Mesothelial cell of epicardium (in vitro differentiated cells): ENCODE results near the gene SYCN. TPM values are rescaled to one million over a fixed set of nuclear protein-coding genes. Genes with fewer than 3 reads are reported as not detected.

Experiments
- DNase-seq, 2 experiments: peaks; one replicate each; pipeline ENCODE4 v3.0.0; 2021; ENCODE audit warnings: low spot score in 2 of 2; ENCODE audit not compliant: unreplicated experiment in 2 of 2
- H3K27ac Mint-ChIP-seq: 2 replicates; pipeline ENCODE4 v1.8.0; 2021; ENCODE audit warnings: mixed read lengths
- H3K27me3 Mint-ChIP-seq: 2 replicates; pipeline ENCODE4 v1.8.0; 2021; ENCODE audit warnings: low read depth, mixed read lengths
- H3K36me3 Mint-ChIP-seq: 2 replicates; pipeline ENCODE4 v1.8.0; 2021; ENCODE audit warnings: mixed read lengths
- H3K4me1 Mint-ChIP-seq: 2 replicates; pipeline ENCODE4 v1.8.0; 2021; ENCODE audit warnings: mixed read lengths
- H3K4me3 Mint-ChIP-seq: 2 replicates; pipeline ENCODE4 v1.8.0; 2021; ENCODE audit warnings: mild to moderate bottlenecking, moderate library complexity, mixed read lengths
- H3K9me3 Mint-ChIP-seq: 2 replicates; pipeline ENCODE4 v1.8.0; 2021; ENCODE audit warnings: mixed read lengths
- total RNA-seq: library from RNA; stranded (reverse); gene quantifications from 3 replicates; pipeline ENCODE4 v1.2.1, GENCODE V29; 2021
- TF ChIP-seq, protein P1 (sequence below): fragments of 200-600 bp; sonication (generic); IDR thresholded peaks from one replicate; pipeline ENCODE4 v1.5.0; 2021; ENCODE audit warnings: antibody characterized with exemption; ENCODE audit not compliant: unreplicated experiment

SYCN gene
- total RNA-seq, 1 donor from 2014 or later: not detected

- TF ChIP-seq, protein P1, sequence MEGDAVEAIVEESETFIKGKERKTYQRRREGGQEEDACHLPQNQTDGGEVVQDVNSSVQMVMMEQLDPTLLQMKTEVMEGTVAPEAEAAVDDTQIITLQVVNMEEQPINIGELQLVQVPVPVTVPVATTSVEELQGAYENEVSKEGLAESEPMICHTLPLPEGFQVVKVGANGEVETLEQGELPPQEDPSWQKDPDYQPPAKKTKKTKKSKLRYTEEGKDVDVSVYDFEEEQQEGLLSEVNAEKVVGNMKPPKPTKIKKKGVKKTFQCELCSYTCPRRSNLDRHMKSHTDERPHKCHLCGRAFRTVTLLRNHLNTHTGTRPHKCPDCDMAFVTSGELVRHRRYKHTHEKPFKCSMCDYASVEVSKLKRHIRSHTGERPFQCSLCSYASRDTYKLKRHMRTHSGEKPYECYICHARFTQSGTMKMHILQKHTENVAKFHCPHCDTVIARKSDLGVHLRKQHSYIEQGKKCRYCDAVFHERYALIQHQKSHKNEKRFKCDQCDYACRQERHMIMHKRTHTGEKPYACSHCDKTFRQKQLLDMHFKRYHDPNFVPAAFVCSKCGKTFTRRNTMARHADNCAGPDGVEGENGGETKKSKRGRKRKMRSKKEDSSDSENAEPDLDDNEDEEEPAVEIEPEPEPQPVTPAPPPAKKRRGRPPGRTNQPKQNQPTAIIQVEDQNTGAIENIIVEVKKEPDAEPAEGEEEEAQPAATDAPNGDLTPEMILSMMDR: no peak
- no peaks in the 10 kb centered on the region for H3K9me3 Mint-ChIP-seq
- peaks cover 40% of the 10 kb centered on the region for H3K27me3 Mint-ChIP-seq
- no peaks in the 10 kb centered on the region for H3K36me3 Mint-ChIP-seq
- no peak overlapping the region for H3K4me3 Mint-ChIP-seq
- H3K27ac Mint-ChIP-seq: no peak overlapping the region
- H3K4me1 Mint-ChIP-seq: peaks cover 6% of the 10 kb centered on the region
- no peak for DNase-seq
These were observed 36.4 kb upstream of the SYCN start for GRCh38 chr19:39240421-39240820.

- peaks cover 6% of the 10 kb centered on the region for H3K4me1 Mint-ChIP-seq
- DNase-seq: no peak
- no peaks in the 10 kb centered on the region for H3K36me3 Mint-ChIP-seq
- TF ChIP-seq, protein P1: no peak
- H3K4me3 Mint-ChIP-seq: no peak overlapping the region
- no peak overlapping the region for H3K27ac Mint-ChIP-seq
- H3K9me3 Mint-ChIP-seq: no peaks in the 10 kb centered on the region
- H3K27me3 Mint-ChIP-seq: peaks cover 36% of the 10 kb centered on the region
These were observed 34.9 kb upstream of the SYCN start for GRCh38 chr19:39238944-39239343.

DNA sequence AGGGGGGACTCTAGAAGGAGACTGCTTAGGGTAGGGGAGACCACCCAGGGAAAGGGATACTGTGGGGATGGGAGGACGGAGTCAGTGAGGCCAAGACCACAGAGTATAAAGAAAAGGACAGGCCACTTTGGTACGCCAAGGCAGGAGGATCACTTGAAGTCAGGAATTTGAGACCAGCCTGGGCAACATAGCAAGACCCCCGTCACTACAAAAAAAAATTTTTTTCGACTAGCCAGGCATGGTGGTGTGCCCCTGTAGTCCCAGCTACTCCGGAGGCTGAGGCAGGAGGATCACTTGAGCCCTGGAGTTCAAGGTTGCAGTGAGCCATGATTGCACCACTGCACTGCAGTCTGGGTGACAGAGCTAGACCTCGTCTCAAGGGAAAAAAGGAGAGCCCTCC is 34.1 kb upstream of the SYCN start:
- DNase-seq: no peak
- Mint-ChIP-seq H3K4me3 (no peak overlapping the region), H3K9me3 (no peaks in the 10 kb centered on the region), H3K4me1 (peaks cover 6% of the 10 kb centered on the region), H3K27ac (no peak overlapping the region), H3K36me3 (no peaks in the 10 kb centered on the region), H3K27me3 (peaks cover 33% of the 10 kb centered on the region)
- TF ChIP-seq, protein P1: no peak

DNA sequence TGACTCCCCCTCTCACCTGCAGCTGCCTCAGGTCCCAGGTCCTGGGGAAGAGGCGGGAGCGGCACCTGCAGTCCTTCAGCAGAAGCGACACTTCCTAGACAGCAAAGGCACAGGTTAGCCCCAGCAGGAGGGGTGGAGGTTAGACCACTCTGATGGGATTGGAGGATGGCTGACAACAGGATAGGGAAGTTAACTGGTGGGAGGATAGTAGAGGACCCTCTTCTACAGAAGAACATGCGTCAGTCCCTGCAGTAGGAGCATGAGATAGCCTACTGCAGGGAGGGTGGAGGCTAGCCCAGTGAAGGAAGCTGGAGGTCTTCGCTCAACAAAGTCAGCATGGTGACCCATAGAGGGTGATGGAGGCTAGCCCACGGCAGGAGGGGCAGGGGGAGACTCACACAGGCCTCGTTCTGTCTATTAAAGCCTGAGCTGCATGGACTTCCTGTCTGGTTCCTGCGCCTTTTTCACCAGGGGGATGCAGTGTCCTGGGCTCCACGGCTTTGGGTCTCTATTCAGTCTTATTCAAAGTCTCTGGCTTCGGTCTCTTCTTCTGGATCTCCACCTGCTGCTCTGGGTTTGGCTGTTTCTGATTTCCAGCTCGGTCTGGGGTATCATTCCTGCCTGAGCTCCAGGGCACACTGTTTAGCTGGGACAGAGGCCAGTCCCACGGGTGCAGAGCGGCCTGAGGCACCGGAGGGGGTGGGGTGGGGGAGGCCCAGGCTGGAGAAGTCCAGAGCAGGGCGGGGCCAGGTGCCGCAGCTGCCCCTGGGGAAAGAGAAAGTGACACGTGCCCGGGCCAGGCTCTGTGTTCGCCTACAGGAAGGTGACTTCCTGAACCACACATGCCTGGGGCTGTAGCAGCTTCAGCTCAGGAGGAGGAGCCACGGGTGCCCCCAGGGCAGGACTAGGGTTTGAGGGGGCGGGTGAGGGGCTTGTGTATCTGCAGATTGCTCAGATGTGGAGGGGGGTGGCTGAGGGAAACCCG is 33.4 kb upstream of the SYCN start:
- H3K4me3 Mint-ChIP-seq: no peak overlapping the region
- no peak overlapping the region for H3K27ac Mint-ChIP-seq
- H3K4me1 Mint-ChIP-seq: peaks cover 6% of the 10 kb centered on the region
- H3K9me3 Mint-ChIP-seq: no peaks in the 10 kb centered on the region
- peaks cover 32% of the 10 kb centered on the region for H3K27me3 Mint-ChIP-seq
- TF ChIP-seq, protein P1: no peak
- DNase-seq: no peak
- H3K36me3 Mint-ChIP-seq: no peaks in the 10 kb centered on the region

GRCh38 chr19:39236527-39236926 is 32.5 kb upstream of the SYCN start:
- H3K9me3 Mint-ChIP-seq: no peaks in the 10 kb centered on the region
- H3K27ac Mint-ChIP-seq: no peak overlapping the region
- TF ChIP-seq, protein P1: no peak
- H3K27me3 Mint-ChIP-seq: peaks cover 37% of the 10 kb centered on the region
- no peak overlapping the region for H3K4me3 Mint-ChIP-seq
- H3K4me1 Mint-ChIP-seq: peaks cover 6% of the 10 kb centered on the region
- H3K36me3 Mint-ChIP-seq: no peaks in the 10 kb centered on the region
- DNase-seq: no peak
